GM03348 (cell line): ENCODE results near the gene NOTCH2.

ENCODE experiments used
- DNase-seq: peaks from one replicate; pipeline ENCODE4 v3.0.0; 2012; ENCODE audit warnings: low spot score

Gene NOTCH2

DNA sequence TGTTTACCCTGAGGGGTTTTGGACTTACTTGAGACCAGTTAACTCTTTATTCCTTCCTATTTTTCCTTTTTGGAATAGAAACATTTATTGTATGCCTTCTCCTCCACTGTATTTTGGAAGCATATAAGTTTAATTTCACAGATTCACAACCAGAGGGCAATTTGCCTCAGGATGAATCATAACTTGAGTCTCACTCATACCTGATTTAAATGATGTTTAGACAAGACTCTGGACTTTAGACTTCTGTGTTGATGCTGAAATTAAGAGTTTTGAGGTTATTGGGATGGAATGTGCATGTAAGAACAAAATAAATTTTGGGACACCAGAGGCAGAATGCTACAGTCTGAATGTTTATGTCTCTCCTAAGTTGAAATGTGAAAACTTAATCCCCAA lies 166.0 kb downstream of the NOTCH2 start:
- DNase-seq, result no peak

DNA sequence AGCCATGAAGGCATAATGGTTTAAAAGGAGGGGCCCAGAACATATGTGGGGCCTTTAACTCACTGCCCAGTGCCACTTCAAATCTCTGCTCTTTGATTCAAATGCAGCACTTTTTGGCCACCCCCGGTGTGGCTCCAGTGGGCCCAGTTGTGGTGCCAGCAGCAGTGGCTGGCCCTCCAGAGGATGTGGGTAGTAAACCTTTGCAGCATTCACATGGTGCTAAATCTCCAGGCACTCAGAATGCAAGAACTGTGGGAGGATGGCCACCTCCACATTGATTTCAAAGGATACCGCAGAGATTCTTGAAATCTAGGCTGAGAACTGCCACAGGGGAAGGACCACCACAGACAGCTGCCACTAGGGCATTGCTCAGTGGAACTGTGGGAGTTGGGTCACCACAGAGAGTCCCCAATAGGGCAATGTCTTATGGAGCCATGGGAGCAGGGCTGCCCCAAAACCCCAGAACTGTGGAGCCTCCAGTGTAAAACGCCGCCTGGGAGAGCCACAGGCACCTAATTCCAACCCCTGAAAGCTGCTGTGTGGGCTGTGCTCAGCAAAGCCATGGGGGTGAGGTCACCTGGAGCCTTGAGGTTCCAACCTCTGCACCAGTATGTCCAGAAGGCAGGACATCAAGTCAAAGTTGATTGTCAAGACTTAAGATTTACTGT lies 166.6 kb downstream of the NOTCH2 start:
- DNase-seq, result no peak

DNA sequence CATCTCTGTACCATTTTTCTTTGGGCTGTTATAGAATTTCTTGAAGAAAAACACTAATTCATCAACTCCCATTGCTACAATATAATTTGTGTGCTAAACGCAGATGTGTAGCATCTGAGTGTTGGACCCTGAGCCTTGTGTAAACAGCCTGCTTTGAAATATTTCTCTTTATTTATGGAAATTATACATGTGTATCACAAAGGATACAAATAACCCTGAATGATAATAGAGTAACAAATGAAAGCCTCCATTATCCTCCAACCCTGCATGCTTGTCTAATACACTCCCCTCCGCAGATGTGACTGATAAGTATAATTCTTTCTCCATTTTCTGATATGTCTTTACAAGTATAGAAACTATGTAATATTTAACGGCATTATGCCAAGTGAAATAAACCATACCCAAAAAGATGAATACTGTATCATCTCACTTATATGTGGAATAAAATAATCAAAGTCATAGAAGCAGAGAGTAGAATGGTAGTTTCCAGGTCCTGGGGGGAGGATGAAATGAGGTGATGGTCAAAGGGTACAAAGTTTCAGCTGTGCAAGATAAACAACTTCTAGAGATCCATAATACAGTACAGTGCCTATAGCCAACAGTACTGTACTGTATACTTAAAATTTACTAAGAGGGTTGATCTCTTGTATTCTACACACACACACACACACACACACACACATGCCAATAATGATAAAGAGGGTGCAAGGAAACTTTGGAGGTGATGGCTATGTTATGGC lies 170.3 kb downstream of the NOTCH2 start:
- no peak for DNase-seq

DNA sequence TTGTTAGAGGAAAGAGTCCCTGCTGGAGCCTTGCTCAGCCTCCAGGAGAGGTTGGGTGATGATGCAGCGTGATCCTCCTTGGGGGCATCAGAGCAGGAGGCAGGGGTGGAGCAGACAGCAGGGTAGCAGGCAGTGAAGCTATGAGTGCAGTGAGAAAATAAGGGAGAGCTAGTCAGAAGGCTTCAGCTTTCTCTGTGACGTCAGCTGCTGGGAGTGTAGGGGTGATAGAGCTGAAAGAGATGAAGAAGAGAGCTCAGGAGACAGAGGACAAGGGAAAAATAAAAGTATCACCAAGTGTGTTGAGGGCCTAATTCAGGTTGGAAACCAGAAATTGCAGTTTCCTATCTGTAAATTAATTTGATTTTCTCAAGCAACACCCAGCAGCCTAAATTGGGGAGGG lies 170.9 kb downstream of the NOTCH2 start:
- DNase-seq, result no peak

DNA sequence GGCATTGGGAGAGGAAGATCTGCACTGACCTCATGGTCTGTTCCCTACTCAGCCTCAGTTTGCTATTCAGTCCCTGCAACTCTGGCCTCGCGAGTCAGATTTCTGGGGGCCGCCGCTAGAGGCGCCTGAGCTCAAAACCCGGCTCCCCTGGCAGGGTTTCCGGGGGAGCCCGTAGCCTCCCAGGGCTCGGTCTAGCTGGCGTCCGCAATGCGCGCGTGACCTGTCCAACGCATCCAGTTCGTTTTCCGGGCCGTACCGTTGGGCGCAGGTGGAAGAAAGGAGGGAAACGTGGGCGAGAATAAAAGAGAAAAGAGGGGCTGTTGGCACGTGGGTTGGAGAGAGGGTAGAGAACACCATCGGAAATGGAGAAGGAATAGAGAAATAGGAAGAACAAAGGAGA lies 173.2 kb downstream of the NOTCH2 start, which contains the start of gene ADAM30:
TSS of gene ADAM30 (minus strand) at position 213 of the 400 bp plus-strand sequence. CDS start at position 34, 179 bp downstream.
- DNase-seq, result no peak

DNA sequence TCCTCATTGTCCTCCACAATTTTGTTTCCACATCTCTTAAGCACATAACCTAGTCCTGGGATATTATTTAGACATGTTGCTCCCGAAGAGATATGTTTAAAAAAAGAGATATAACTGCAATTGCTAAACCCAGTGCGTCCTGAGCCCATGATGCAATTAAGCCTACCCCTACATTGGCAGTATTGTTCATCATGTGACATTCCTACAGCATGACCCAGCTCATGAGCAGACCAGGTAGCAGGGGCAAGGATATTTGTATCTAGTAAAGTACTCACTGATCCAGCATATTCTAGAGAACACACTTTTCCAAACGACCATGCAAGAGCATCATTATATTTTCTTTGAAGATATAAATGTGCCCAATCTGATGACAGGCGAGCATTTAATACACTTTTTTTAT lies 174.4 kb downstream of the NOTCH2 start:
- DNase-seq, result no peak

DNA sequence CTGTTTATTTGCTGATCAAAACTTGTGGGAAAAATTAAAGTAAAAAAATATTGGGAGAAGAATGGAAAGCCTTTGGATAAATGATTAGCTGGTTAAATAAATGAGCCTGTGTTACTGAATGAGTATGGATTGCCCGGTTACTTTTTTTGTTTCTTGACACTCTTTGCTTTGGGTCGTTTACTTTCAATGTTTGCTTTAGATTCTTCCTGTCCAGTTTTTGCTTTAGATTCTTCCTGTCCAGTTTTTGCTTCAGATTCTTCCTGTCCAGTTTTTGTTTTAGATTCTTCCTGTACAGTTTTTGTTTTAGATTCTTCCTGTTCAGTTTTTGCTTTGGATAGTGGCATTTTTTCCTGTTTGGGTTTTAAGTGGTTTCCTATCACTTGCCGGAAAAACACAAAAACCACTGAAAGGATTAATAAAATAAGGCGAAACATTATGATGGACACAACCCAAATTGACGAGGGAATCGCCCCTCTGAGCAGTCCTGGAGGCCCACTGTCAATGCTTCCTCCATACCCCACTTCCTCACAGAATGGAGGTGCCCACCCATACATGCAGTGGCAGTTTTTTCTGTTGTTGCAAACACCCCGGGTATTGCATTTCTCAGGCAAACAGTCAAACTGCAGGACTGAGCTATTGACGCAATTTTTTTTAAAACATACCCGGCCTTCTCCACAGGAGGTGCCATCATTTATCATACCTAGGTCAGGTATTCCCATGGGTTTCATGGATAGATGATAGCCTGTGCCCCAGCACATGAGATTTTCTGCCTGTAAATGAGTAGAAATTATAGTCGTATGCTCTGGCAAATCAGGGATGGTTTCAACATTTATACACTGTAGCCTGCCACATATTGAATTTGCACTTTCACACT lies 175.4 kb downstream of the NOTCH2 start:
- DNase-seq, result no peak

DNA sequence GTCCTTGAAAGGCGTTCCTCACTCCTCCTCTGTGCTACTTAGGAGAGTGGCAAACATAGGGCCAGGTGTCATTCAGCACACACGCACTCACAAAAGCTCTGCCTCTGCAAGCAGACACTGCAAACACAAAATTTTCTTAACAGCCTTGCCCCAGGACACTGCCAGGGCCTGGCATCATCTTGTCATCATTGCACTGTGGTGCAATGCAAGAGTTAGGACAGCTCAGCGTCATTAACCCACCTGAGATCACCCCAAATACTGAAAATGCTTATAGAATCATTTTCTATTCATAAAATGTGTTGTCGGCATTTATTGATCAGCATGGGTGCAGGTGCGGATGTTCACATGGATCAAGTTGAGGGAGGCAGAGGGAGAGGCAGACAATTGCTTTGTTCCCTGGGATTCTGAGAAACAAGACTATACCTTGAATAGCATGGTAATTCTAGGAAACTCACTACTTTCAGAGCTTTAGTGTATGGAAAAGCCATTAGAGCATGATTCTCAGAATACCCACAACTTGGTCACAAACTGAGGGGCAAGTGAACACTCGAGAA lies 176.1 kb downstream of the NOTCH2 start:
- DNase-seq, result no peak

DNA sequence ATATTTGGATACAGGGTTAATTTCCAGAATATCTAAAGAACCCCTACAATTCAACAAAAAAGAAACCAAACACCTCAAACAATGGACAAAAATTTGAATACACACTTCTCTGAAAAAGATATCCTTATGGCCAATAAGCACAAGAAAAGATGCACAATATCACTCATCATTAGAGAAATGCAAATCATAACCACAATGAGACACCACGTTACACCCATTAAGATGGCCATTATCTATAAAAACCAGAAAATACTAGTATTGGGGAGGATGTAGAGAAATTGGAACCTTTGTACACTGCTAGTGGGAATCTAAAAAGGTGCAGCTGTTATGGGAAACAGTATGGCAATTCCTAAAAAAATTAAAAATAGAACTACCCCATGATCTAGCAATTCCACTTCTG lies 178.1 kb downstream of the NOTCH2 start:
- no peak for DNase-seq

DNA sequence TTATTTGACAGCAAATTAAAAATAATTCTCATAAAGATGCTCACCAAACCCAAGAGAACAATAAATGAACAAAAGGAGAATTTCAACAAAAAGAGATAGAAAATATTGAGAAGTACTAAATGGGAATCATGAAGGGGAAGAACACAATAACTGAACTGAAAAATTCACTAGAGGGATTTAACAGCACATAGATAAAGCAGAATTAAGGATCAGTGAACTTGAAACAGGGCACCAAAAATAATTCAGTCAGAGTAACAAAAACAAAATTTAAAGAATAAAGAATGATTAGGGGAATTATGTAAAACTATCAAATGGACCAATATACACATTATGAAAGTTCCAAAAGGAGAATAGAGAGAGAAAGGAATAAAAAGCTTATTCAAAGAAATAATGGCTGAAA lies 181.0 kb downstream of the NOTCH2 start:
- no peak for DNase-seq

DNA sequence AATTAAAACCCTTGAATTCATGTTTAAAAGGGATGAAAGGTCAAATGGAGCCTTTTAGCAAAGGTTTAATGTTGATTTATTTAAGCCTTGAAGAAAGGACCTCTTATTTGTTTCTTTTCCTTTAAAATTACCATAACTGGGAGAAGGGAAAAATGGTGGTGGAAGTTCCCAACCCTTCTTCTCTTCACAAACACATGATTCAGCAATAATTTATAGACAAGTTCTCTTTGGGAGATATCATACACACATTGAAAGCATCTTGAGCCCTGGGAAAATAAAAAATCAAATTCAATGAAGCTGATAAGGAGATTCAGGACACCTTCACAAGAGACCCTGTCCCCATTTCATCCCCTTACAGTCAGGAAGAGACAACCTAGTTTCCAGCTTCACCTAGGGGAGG lies 182.0 kb downstream of the NOTCH2 start:
- no peak for DNase-seq

DNA sequence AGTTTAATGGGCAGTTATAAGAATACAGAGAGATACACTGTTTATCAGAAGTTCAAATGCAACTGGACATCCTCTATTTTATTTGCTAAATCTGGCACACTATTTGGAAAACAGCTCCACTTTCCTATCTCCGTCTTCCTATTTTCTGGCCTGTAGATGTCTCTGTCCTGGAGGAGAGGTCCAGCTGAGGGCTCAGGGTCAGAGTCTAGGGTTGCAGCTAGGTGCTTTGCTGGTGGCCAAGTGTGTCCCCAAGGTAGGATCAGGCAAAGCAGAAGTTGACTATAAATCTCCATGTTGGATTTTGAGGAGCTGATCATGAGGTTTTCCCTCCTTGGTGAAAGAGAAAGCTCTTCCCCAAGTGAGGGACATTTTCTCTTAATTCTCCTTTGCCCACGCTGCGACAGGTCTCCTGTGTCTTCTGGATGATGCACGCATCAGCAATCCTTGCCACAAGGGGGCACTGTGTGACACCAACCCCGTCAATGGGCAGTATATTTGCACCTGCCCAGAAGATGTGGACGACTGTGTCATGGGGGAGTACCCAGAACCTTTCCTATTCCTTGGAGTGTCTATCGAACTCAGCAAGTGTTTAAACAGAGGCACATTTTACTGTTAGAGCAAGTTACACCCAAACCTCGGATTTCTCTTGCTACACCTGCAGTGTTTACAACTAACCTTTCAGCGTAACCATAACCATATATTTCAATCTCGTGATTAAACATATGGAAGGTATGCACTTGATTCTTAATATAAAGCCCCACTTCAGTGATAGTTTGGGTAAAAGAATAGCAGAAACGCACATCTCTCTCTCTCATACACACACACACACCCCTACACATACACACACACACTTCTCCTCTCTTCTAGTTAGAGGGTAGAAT lies 183.3 kb downstream of the NOTCH2 start:
- DNase-seq, result peak; percentile 50

DNA sequence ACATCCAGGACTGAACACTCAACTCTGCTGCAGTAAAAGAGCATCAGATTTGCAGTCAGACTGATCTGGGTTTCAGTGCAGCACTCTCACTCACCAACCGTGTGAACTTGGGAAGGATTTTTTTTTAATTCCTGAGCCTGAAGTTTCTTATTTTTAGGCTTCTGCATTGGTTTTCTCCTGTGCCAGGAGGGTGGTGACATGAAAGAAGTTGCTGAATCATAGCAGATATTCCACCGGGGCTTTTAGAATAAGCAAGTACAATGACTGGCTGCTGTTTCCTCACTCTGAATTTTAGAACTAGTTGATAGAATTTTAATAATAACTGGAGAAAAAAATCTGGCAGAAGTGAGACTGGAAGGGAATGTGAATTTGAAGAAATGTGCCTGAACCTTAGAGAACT lies 184.8 kb downstream of the NOTCH2 start:
- peak; percentile 30 for DNase-seq

DNA sequence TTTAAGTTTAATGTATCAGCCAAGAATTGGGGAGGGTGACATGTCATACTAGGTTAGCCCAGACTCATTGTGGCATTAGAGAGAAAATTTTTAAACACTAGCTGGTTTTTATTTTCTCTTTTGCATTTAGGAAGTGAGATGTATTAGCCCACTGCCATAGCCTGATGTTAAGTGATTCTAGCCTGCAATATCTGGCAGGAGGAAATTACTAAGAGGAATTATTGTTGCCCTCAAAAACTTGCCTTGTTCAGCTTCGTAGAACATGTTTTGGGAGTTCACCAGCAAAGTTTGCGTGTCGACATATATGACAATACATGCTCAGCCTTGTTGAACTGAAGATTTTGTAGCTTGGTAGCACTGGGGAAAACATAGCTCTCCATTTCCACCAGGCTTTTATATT lies 185.6 kb downstream of the NOTCH2 start:
- DNase-seq, result no peak

DNA sequence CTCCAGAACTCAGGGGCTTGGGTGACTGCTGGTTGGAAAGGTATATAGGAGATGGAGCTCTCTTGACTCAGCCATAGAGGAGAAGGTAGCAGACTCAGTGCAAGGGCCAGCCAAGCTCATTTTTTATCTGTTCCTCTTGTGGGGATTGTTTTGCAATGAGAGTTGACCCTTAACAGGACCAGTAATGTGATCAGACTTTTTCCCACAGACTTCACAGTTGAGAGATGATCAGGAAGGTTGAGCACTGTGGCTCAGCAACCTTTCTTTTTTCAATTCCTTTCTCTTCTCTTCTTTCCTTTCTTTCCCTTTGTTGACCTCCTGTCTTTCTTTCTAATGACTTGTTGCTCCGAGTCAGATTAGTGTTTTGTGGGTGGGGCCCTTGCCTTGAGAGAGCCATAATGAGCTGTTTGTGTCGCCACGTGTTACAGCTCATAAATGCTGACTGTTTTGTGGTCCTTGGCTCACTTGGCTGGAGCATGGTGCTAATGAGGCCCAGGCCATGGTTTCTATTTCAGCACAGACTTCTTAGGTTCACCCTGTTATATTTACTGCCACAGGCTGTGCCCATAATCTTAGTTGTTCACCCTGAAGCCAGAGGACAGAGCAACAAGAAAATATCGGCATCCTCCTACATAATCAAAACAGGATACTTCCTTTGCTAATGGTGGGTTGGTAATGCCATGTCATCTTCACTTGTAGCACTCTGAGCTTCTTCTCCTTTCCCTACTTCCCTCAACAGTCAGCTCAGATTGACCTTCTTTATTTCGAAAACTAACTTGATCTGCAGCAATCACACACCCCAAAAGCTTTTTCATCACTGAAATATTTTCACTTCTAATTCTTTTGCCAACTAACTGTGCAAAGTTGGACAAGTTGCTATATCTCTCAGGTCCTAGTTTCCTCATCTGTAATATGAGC lies 187.1 kb downstream of the NOTCH2 start:
- DNase-seq, result no peak

DNA sequence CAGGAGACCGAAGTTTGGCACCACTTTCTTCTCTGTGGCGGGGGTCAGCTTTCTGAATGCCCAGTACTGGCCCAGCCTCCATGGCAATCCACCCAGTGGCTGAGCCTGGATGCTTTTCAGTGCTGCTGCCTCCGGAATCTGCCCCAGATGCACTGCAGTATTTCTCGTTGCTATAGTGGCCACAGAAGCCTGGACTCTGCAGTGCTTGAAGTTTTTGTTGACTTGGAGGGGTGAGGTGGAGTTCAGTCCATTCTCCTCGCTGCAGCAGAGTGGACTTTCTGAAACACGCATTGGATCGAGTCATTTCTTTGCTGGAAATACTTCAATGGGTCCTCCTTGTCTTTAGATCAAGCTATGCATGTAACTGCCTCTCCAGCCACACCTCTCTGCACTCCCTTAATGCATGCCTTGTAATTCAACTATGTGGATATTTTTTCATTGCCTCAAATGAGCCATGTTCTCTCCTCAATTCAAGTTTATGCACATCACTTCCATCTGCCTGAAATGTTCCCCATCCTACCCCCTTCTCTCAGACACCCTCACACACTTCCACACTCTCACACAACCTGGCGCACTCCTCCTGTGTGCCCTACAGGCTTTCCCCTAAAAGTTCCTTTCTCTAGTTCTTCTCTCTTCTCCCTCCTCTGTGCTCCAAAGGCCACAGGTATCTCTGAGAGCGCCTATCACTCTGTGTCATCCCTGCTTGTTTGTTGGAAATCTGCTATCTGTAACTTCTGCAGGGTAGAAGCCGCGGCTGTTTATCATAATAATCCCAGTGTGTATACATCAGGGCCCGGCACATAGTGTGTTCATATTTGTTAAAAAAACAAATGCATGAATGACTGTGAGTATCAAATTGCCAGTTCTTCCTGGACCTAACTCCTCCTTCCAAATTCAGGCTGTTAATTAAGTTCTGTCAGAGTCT lies 189.7 kb downstream of the NOTCH2 start:
- no peak for DNase-seq

DNA sequence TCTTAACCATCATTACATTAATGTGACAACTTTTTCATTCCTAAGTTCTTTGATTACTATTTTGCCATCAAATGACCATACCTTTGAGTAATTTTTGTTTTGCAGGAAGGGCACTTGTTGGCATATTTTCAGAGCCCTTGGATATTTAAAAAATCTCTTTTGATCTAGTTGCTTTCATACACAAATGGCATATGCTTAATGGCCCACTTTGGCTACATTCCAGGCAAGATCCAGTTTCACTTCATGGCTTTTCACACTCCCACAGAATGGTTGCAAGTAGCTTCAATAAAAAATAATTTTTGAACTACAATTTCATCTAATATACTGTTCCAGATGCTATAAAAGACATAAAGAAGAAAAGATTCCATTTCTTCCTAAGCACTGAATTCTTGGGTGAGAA lies 191.3 kb downstream of the NOTCH2 start:
- no peak for DNase-seq

DNA sequence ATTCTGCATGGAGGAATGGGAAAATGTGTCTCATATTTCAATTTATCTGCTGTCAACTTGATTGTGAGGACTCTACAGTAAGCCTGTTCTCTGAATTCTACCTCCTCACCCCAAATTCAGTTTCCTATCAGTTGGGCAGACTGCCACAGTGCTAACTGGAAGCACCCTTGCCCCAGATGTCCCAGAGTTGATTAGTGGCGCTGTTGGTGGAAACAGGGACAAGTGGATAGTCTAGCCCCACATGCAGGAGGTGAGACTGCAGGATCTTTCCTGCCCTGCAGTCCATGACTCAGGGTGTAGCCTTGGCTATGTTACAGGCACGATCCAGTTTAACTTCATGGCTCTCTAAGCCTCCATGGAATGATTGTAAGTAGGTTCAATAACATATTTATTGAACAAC lies 195.3 kb downstream of the NOTCH2 start:
- no peak for DNase-seq
